GM12864 (cell line): ENCODE results near the gene GIT1.

Source experiments
- DNase-seq: peaks from one replicate; pipeline ENCODE4 v3.0.0-alpha.2; 2011; ENCODE audit warnings: low read depth
- H3K4me3 ChIP-seq: 2 replicates; pipeline ENCODE4 v1.5.1; 2011; ENCODE audit warnings: mild to moderate bottlenecking, low read depth, low read length, control low read depth
- CTCF ChIP-seq: IDR thresholded peaks from 2 replicates; pipeline ENCODE4 v1.5.1; 2011; ENCODE audit warnings: low read depth, mild to moderate bottlenecking, moderate library complexity, low read length, control low read depth, inconsistent platforms; ENCODE audit errors: missing control alignments

Gene GIT1

DNA sequence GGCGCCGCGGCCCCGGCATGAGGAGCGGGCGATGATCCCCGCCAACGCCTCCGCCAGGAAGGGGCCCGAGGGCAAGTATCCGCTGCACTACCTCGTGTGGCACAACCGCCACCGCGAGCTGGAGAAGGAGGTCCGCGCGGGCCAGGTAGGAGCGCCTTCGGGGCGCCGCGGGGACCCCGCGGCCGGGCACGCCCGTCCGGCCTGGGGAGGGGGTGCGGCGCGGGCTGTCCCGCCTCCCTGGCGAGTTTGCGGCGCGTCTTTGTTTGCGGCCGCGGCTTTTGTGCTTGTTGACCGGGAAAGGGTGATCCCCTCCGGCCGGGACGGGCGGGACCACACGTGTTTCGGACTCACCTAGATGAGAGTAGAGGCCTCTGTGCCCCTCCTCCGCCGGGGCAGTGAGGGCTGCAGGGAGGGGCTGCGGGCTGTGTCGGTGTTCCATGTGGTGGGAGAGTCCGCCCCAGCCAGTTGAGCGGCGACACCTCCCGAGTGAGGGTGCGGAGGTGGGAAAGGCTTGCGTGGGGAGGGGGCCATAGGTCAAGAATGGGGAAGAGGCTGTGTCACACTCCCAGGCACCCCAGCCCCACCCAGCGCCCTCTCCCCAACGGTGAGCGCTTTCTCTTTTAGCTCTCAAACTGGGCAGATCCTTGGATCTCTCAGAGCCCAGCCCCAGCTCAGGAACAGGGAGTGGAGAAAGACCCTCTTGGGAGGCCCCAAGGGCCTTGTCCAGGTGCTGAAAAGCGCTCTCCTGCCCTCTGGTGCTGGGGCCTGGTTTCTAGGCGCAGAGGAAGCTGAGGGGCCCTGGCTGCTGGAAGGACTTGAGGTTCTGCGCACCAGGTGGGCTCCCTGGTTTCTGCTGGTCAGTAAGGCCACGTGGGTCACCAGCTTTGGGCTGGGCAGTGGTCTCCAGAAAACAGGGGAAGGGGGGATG, 4.4 kb upstream of the GIT1 start:
- TF ChIP-seq CTCF = peak; percentile 35
- DNase-seq = no peak
- H3K4me3 ChIP-seq = peak overlapping the region; percentile 55

DNA sequence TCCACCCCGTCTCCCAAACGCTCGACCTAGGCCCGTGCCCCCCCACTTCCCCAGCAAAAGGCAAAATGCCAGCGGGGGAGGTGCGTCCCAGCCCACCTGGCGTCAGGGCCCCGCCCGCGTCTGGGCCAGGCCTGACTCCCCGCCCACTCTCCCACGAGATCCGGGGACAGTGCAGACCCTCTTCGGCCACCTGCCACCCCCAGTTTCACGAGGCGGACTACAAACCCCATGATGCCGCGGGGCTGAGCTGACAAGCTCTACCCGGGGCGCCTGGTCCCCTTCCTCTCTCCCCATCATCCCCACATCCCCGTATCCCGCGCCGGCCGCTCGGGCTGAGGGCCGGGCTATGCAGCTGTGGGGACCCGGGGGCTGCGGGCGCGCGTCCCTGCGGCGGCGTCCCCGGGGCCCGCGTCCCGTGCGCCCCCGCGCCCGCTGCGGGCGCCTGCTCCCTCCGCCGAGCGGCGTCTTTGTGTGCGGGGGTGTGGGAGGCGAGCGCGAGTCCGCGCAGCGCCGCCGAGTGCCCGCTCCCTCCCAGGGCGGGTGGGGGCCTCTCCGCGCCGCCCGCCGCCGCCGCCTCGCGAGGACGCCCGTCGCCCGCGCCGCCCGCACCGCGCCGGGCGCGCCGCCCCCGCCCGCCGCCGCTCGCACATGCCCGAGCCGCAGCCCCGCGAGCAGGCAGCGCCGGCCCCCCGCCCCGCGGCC, 3.6 kb upstream of the GIT1 start, which contains the start of gene ANKRD13B:
Gene ANKRD13B (plus strand): TSS at position 283 of the 702 bp plus-strand sequence. CDS start 490 bp downstream, outside the sequence.
- no peak for DNase-seq
- peak within 1 kb of the TSS; percentile 55 for H3K4me3 ChIP-seq
- no peak for TF ChIP-seq CTCF

- peak; percentile 95 for TF ChIP-seq CTCF
- no peak for DNase-seq
- no peak overlapping the region for H3K4me3 ChIP-seq
Observed at GRCh38 chr17:29591737-29592608, 2.5 kb upstream of the GIT1 start.

DNA sequence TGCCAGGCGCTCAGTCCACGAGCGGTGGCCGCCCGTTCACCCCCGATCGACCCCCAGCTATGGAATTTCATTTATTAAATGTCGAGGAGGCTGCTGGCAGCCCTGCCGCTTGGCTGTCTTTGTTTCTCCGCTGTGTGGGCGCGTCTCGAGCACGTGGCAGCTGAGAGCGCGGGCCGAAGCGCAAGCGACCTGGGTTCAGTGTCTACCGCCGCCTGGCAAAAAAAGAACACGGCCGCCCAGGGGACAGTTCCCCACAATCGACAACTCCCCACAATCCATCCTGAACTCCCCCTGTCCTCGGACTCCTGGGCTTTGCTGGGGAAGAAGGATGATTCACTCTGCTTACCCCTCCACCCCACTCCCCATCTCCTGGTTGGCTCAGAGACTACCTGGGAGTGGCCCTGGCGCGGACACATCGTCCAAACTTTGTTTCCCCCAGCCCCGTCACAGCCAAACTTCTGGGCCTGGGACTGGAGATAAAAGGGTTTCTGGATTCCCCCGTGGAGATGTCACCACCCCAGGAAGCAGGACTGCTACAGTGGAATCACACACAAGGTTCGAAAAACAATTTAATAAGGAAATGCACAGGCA, 1.8 kb upstream of the GIT1 start:
- DNase-seq = no peak
- no peak overlapping the region for H3K4me3 ChIP-seq
- TF ChIP-seq CTCF = no peak

DNA sequence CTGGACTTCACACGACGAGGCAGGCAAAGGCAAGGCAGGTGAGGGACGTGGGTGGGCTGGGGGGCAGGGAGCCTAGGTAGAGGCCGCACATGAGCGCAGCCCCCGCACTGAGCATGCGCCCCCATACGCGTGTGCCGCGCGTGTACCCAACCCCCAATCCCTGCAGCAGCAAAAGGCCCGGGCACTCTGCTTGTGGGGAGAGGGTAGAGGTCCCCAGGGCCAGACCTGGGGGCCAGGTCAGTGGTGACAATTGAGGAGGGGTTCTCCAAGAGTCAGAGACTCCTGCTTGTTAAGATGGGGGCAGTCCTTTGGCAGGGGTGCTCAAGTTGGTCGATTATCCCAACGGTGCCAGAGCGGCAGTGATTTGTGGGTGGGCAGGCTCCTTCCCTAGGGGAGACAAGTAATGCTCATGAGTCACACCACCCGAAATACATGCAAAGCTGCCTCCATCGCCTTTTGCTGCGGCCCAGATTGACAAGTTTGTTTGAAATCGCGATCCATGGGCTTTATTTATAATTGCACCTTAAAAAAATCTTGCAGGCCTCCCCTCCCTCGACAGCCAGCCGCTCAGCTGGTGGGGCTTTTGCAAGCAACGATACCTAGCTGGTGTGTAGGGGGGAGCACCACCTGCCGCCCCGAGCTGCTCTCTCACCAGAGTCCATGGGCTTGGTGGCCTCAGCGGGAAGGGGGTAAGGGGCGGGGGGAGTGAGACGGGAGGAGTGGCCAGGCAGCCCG, 1.1 kb upstream of the GIT1 start:
- no peak for TF ChIP-seq CTCF
- peak overlapping the region; percentile 61 for H3K4me3 ChIP-seq
- no peak for DNase-seq
